Spinal cord (tissue), 10 donors: Measurements from ENCODE around the gene CDH1. TPM values are rescaled to one million over a fixed set of nuclear protein-coding genes. Genes with fewer than 3 reads are reported as not detected.

ENCODE experiments used
- DNase-seq, 6 donors: peaks; one replicate each; pipeline versions ENCODE4 v3.0.0 to v3.0.0-alpha.2; 2013 to 2015; ENCODE audit warnings: low spot score in 6 of 6, low read depth in 4 of 6
- H3K27ac ChIP-seq: one replicate; pipeline ENCODE4 v1.5.1; 2013; ENCODE audit warnings: low read depth, low read length, control low read depth
- H3K27me3 ChIP-seq: one replicate; pipeline ENCODE4 v1.6.1; 2013; ENCODE audit warnings: low read length; ENCODE audit not compliant: control insufficient read depth, insufficient read depth
- H3K36me3 ChIP-seq: one replicate; pipeline ENCODE4 v1.6.1; 2013; ENCODE audit warnings: low read length; ENCODE audit not compliant: control insufficient read depth, insufficient read depth
- H3K4me1 ChIP-seq: one replicate; pipeline ENCODE4 v1.6.1; 2013; ENCODE audit warnings: low read length; ENCODE audit not compliant: control insufficient read depth, insufficient read depth
- H3K4me3 ChIP-seq: one replicate; pipeline ENCODE4 v1.5.1; 2013; ENCODE audit warnings: low read depth, low read length, control low read depth
- H3K9me3 ChIP-seq: one replicate; pipeline ENCODE4 v1.6.1; 2013; ENCODE audit warnings: low read length; ENCODE audit not compliant: control insufficient read depth, insufficient read depth
- WGBS: methylation state at CpG from one replicate; pipeline ENCODE4 v1.1.5; 2013; ENCODE audit warnings: missing lambda C conversion rate; ENCODE audit not compliant: insufficient coverage; 5-methylcytosine and 5-hydroxymethylcytosine counted together
- long read RNA-seq, 4 donors: transcript quantifications; one replicate each; lab custom pipeline, GENCODE V29; 2026
- polyA plus RNA-seq, 2 donors: library from polyadenylated mRNA; unstranded; fragments of 120-200 nt; gene quantifications; one replicate each; pipeline ENCODE4 v1.2.1, GENCODE V29; 2013; ENCODE audit not compliant: insufficient read length in 2 of 2
- total RNA-seq, 2 donors: library from RNA; depleted of rRNA in 1 of 2; stranded (reverse); fragments of 120-200 nt in 1 of 2; fragments of >200 nt in 1 of 2; gene quantifications; one replicate each; pipeline versions ENCODE4 v1.2.3 to v1.2.4, GENCODE V29; 2013 to 2014
- donor health status: healthy.

The CDH1 gene
- total RNA-seq (10 to 100 TPM; 35.0 to 45.4 TPM), polyA plus RNA-seq (10 to 100 TPM; 23.6 to 28.8 TPM)
- long read RNA-seq, donor 1, full-length matches to known transcripts = 1 of 1 reads
- long read RNA-seq, donor 1, partial matches to known transcripts = 0 of 1 reads
- long read RNA-seq, donor 1, other reads (novel, unspliced or antisense) = 0 of 1 reads
- long read RNA-seq, donor 2 = 0 reads
- long read RNA-seq, donor 3, full-length matches to known transcripts = 1 of 1 reads
- long read RNA-seq, donor 3, partial matches to known transcripts = 0 of 1 reads
- long read RNA-seq, donor 3, other reads (novel, unspliced or antisense) = 0 of 1 reads
- long read RNA-seq, donor 4, full-length matches to known transcripts = 4 of 4 reads
- long read RNA-seq, donor 4, partial matches to known transcripts = 0 of 4 reads
- long read RNA-seq, donor 4, other reads (novel, unspliced or antisense) = 0 of 4 reads

DNA sequence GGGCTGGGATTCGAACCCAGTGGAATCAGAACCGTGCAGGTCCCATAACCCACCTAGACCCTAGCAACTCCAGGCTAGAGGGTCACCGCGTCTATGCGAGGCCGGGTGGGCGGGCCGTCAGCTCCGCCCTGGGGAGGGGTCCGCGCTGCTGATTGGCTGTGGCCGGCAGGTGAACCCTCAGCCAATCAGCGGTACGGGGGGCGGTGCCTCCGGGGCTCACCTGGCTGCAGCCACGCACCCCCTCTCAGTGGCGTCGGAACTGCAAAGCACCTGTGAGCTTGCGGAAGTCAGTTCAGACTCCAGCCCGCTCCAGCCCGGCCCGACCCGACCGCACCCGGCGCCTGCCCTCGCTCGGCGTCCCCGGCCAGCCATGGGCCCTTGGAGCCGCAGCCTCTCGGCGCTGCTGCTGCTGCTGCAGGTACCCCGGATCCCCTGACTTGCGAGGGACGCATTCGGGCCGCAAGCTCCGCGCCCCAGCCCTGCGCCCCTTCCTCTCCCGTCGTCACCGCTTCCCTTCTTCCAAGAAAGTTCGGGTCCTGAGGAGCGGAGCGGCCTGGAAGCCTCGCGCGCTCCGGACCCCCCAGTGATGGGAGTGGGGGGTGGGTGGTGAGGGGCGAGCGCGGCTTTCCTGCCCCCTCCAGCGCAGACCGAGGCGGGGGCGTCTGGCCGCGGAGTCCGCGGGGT is at the start of gene CDH1:
Gene CDH1 (plus strand): TSS at position 247 of the 684 bp plus-strand sequence. CDS start 124 bp downstream, at position 371.
- H3K27me3 ChIP-seq = peaks cover 20% of the 10 kb centered on the region
- H3K4me3 ChIP-seq = peak within 1 kb of the TSS; percentile 68
- H3K9me3 ChIP-seq = no peaks in the 10 kb centered on the region
- H3K4me1 ChIP-seq = peaks cover 29% of the 10 kb centered on the region
- H3K27ac ChIP-seq = peak within 1 kb of the TSS; percentile 80
- peak in 2 of 6 donors; percentile 40 to 69 for DNase-seq
- H3K36me3 ChIP-seq = no peaks in the 10 kb centered on the region
- WGBS = under 1% methylated on average over 59 of the region's 63 CpGs

DNA sequence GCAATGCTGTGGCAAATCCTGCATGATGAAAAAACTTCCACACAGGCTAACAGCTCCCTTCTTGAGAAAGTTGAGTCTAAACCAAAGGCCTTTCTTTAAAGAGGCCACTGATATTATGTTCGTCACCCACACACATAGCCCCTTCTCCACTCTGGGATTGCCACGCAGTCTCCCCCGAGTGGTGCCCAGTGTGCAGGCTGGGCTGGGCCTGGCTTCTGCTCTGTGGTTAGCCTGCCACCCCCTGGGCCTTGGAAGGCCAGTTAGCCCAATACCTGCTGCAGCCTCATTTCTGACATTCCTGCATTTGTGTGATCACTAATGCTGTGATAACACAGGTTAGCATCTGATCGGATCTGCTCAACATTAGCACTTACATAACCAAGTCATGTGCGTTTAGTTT is 47.2 kb upstream of the CDH1 start:
- 70% methylated on average over 3 of the region's 5 CpGs for WGBS
- no peak for DNase-seq

DNA sequence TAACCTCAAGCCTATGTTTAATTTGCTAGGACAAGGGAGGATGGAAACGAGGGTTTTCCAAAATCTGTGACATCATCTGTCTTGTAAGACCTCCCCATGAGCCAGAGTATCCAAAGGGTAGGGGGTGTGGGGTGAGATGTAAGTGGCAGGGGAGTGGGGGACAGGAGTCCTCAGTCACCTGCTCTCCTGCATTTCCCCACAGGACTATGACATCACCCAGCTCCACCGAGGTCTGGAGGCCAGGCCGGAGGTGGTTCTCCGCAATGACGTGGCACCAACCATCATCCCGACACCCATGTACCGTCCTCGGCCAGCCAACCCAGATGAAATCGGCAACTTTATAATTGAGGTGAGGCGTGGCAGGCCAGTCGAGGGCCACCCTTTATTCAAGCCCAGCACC is 41.5 kb upstream of the CDH1 start:
- peaks cover 13% of the 10 kb centered on the region for H3K4me1 ChIP-seq
- no peak for DNase-seq
- no peaks in the 10 kb centered on the region for H3K9me3 ChIP-seq
- H3K27ac ChIP-seq = no peak overlapping the region
- 94% methylated on average over 10 of the region's 11 CpGs for WGBS
- peaks cover 28% of the 10 kb centered on the region for H3K36me3 ChIP-seq
- no peak overlapping the region for H3K4me3 ChIP-seq
- H3K27me3 ChIP-seq = no peaks in the 10 kb centered on the region

More for the DNA sequence above, 47.2 kb upstream of the CDH1 start:
- Histone ChIP-seq H3K9me3 (no peaks in the 10 kb centered on the region), H3K27me3 (no peaks in the 10 kb centered on the region), H3K27ac (no peak overlapping the region), H3K4me1 (no peaks in the 10 kb centered on the region), H3K4me3 (no peak overlapping the region), H3K36me3 (peaks cover 33% of the 10 kb centered on the region)

DNA sequence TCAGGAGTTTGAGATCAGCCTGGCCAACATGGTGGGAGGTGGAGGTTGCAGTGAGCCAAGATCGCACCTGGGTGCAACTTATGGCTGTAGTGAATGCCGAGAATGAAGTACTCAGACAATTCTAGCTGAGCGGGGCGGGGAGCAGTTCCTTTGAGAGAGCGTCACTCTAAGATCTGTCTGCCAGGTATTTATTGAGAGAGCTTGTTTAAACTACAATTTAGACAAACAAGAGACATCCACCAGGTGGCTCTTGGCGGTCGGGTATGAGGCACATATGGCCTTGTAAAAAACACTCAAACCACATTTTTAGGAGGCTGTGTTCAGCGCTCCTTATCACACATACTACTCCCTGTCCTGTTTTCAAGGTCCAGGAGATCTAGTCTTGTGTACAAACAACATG is 40.6 kb upstream of the CDH1 start:
- WGBS = 94% methylated on average over 5 of the region's 8 CpGs
- no peaks in the 10 kb centered on the region for H3K9me3 ChIP-seq
- H3K27me3 ChIP-seq = no peaks in the 10 kb centered on the region
- H3K4me1 ChIP-seq = peaks cover 13% of the 10 kb centered on the region
- DNase-seq = no peak
- no peak overlapping the region for H3K27ac ChIP-seq
- H3K36me3 ChIP-seq = peaks cover 27% of the 10 kb centered on the region
- no peak overlapping the region for H3K4me3 ChIP-seq

DNA sequence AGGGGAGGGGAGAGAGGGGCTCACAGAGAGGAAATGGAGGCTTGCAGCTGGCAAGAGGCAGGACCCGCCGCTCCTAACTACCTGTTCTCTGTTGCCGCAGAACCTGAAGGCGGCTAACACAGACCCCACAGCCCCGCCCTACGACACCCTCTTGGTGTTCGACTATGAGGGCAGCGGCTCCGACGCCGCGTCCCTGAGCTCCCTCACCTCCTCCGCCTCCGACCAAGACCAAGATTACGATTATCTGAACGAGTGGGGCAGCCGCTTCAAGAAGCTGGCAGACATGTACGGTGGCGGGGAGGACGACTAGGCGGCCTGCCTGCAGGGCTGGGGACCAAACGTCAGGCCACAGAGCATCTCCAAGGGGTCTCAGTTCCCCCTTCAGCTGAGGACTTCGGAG is 39.0 kb upstream of the CDH1 start:
- no peak overlapping the region for H3K27ac ChIP-seq
- WGBS = 88% methylated on average over 23 of the region's 23 CpGs
- no peak overlapping the region for H3K4me3 ChIP-seq
- no peak for DNase-seq
- H3K27me3 ChIP-seq = no peaks in the 10 kb centered on the region
- H3K9me3 ChIP-seq = no peaks in the 10 kb centered on the region
- H3K36me3 ChIP-seq = peaks cover 19% of the 10 kb centered on the region
- H3K4me1 ChIP-seq = peaks cover 13% of the 10 kb centered on the region

DNA sequence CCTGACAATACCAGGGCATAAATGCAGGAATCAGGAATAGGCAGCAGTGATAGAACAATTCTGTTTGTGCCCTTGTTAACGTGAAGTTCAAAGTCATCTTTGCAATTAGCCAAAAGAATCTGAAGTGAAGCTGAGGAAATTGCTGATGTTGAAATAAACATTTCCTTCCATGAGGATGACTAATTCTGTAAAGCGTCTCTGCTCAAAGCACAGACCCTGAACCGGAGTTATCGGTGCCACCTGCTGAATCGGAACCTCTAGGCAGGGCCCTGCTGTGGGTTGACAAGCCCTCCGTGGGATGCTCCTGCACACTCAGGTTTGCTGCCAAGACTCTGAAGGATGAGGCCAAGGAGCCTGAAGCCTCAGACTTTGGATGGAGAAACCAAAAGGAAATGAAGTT is 37.0 kb upstream of the CDH1 start:
- WGBS = 73% methylated on average over 6 of the region's 6 CpGs
- H3K4me3 ChIP-seq = no peak overlapping the region
- peaks cover 17% of the 10 kb centered on the region for H3K4me1 ChIP-seq
- H3K9me3 ChIP-seq = no peaks in the 10 kb centered on the region
- H3K36me3 ChIP-seq = peaks cover 21% of the 10 kb centered on the region
- no peak for DNase-seq
- no peaks in the 10 kb centered on the region for H3K27me3 ChIP-seq
- H3K27ac ChIP-seq = no peak overlapping the region

DNA sequence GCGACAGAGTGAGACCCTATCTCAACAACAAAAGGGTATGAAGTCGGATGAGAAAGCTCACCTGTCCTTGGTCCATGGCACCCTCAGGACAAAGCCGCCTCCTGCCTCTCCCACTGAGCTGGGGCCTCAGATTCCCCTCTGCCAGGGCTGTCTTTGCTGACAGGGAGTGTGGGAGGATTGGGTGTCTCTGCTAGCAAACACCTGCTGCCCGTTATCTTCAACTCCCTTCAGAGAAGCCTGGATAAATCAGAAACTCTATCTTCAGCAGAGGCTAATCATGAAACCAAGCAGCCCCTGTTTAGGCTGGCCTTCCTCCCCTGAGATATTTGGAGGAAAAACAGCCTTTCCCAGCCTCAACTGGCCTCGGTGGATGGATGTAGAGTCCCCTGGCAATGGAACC is 36.3 kb upstream of the CDH1 start:
- DNase-seq = no peak
- H3K27ac ChIP-seq = no peak overlapping the region
- 100% methylated on average over 1 of the region's 5 CpGs for WGBS

DNA sequence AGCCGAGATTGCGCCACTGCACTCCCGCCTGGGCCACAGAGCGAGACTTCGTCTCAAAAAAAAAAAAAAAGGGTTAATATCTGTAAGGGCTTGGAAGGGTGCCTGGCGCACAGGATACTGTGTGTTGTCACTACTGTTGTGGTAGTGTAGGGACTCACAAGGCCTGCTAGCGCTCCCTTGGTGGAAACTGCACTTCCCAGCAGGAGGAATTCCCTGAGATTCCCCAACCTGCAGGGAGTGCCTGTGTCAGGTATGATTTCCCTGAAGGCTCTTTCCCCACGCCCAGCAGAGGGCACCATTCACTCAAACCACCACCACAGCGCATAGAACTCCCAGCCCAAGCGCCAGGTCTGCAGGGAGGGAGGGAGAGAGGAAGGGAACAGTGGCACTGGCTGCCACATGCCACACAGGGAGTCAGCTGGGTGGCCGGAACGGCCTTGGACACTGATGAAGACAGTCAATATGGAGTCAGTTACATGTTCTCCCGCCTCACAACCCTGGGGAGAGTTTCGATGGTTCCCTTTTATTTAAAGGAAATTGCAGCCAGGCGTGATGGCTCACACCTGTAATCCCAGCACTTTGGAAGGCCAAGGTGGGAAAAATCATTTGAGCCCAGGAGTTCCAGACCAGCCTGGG is 32.7 kb upstream of the CDH1 start:
- no peak overlapping the region for H3K4me3 ChIP-seq
- peaks cover 26% of the 10 kb centered on the region for H3K4me1 ChIP-seq
- DNase-seq = peak in 4 of 6 donors; percentile 40 to 87 (median 66)
- peaks cover 11% of the 10 kb centered on the region for H3K36me3 ChIP-seq
- no peaks in the 10 kb centered on the region for H3K9me3 ChIP-seq
- H3K27ac ChIP-seq = no peak overlapping the region
- 47% methylated on average over 9 of the region's 15 CpGs for WGBS
- H3K27me3 ChIP-seq = no peaks in the 10 kb centered on the region

More for the DNA sequence above, 36.3 kb upstream of the CDH1 start:
- no peak overlapping the region for H3K4me3 ChIP-seq
- H3K27me3 ChIP-seq = no peaks in the 10 kb centered on the region
- peaks cover 18% of the 10 kb centered on the region for H3K36me3 ChIP-seq
- no peaks in the 10 kb centered on the region for H3K9me3 ChIP-seq
- H3K4me1 ChIP-seq = peaks cover 17% of the 10 kb centered on the region

DNA sequence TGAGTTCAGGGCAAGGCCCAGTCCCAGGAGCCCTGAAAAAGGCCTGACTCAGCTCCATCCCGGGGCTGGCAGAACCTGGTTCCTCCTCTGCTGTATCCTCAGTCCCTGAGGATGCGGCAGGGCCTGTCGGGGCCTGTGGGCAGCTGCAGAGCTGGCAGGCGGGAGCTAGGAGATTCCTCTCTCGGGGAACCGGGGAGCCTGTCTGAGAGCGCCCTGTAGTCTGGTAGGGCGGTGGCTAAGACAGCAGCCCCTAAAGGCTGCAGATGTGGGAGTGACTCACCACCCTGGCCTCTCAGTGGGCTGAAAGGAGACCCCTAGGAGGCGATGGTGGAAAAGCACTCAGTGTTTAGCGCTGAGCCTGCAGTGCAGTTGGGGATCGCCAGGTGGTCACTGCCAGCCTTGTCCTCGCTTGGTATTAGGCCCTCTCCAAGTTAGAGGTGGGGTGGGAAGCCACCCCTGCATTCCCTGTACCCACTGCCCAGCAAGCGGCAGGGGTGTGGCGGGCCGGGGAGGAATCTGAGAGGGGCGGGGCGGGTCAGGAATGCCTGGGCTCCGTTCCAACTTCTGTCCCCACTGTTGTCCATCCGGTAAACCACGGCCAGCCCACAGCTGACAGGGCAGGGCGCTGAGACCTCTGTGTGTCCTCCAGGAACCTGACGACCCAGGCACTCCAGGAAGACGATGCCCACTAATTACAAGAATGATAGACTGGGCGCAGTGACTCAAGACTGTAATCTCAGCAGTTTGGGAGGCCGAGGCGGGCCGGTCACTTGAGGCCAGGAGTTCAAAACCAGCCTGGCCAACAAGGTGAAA is 29.5 kb upstream of the CDH1 start:
- H3K27ac ChIP-seq = peak overlapping the region; percentile 75
- DNase-seq = peak in 1 of 6 donors; percentile 21
- 67% methylated on average over 21 of the region's 27 CpGs for WGBS

More for the DNA sequence above, 29.5 kb upstream of the CDH1 start:
- Histone ChIP-seq H3K4me1 (peaks cover 30% of the 10 kb centered on the region), H3K27me3 (no peaks in the 10 kb centered on the region), H3K9me3 (no peaks in the 10 kb centered on the region), H3K4me3 (no peak overlapping the region), H3K36me3 (peaks cover 7% of the 10 kb centered on the region)
